HT1080 (cell line): Measurements from ENCODE around the gene ATG16L2. TPM values are rescaled to one million over a fixed set of nuclear protein-coding genes. Genes with fewer than 3 reads are reported as not detected.
"Not testable (repeated sequence)": the region's sequence is repeated elsewhere in the genome, so short reads cannot be mapped to it uniquely, and the experiment has no call there.

Experiments
- DNase-seq: peaks from one replicate; pipeline ENCODE4 v3.0.0-alpha.2; 2015; ENCODE audit warnings: low read depth
- total RNA-seq: library from RNA; depleted of rRNA; stranded (reverse); fragments of >200 nt; shearing (Covaris generic); gene quantifications from 2 replicates; pipeline ENCODE4 v1.2.3, GENCODE V29; 2014

Gene ATG16L2
- total RNA-seq, 1 experiment from 2014 or later: 8.6 TPM

GRCh38 chr11:72840780-72841179, 26.6 kb downstream of the ATG16L2 start:
- DNase-seq: peak; percentile 86

- no peak for DNase-seq
These were observed 27.2 kb downstream of the ATG16L2 start for GRCh38 chr11:72841397-72841796.

GRCh38 chr11:72842126-72842525, 27.9 kb downstream of the ATG16L2 start:
- DNase-seq: no peak

- DNase-seq: no peak
These were observed 28.6 kb downstream of the ATG16L2 start for GRCh38 chr11:72842653-72843330.

- DNase-seq: no peak
These were observed 30.1 kb downstream of the ATG16L2 start for GRCh38 chr11:72844356-72844755.

- peak; percentile 35 for DNase-seq
These were observed 34.7 kb downstream of the ATG16L2 start for GRCh38 chr11:72848846-72849466.

GRCh38 chr11:72850832-72851231, 36.6 kb downstream of the ATG16L2 start:
- no peak for DNase-seq

GRCh38 chr11:72851726-72852125, 37.5 kb downstream of the ATG16L2 start:
- DNase-seq: no peak

- DNase-seq: no peak
These were observed 41.9 kb downstream of the ATG16L2 start for GRCh38 chr11:72856065-72856464.

GRCh38 chr11:72856551-72857345, 42.5 kb downstream of the ATG16L2 start:
- DNase-seq: no peak

- not testable (repeated sequence) for DNase-seq
These were observed 44.1 kb downstream of the ATG16L2 start for GRCh38 chr11:72858267-72858666.

GRCh38 chr11:72859126-72859525, 44.9 kb downstream of the ATG16L2 start:
- no peak for DNase-seq

GRCh38 chr11:72860010-72860409, 45.8 kb downstream of the ATG16L2 start:
- no peak for DNase-seq

GRCh38 chr11:72860592-72860991, 46.4 kb downstream of the ATG16L2 start:
- no peak for DNase-seq

GRCh38 chr11:72863091-72863490, 48.9 kb downstream of the ATG16L2 start:
- no peak for DNase-seq

GRCh38 chr11:72863916-72864315, 49.7 kb downstream of the ATG16L2 start:
- DNase-seq: no peak

- DNase-seq: no peak
These were observed 50.8 kb downstream of the ATG16L2 start for GRCh38 chr11:72864702-72865655.

- no peak for DNase-seq
These were observed 53.8 kb downstream of the ATG16L2 start for GRCh38 chr11:72867970-72868369.

GRCh38 chr11:72869831-72870230, 55.6 kb downstream of the ATG16L2 start:
- DNase-seq: no peak

GRCh38 chr11:72871119-72871518, 56.9 kb downstream of the ATG16L2 start:
- DNase-seq: no peak

GRCh38 chr11:72872012-72872411, 57.8 kb downstream of the ATG16L2 start:
- no peak for DNase-seq
